ENCODE results near the gene EEF1AKMT2. TPM values are rescaled to one million over a fixed set of nuclear protein-coding genes. Genes with fewer than 3 reads are reported as not detected.

The EEF1AKMT2 gene
- total and polyA plus RNA-seq, 2 of the 13 experiments (the other 11 are each of a cell fraction or from before 2014, with no cell fraction given) = 11.3 to 19.3 TPM

GRCh38 chr10:124736491-124737136, 55.1 kb downstream of the EEF1AKMT2 start (continued):
- TF ChIP-seq, protein P1, sequence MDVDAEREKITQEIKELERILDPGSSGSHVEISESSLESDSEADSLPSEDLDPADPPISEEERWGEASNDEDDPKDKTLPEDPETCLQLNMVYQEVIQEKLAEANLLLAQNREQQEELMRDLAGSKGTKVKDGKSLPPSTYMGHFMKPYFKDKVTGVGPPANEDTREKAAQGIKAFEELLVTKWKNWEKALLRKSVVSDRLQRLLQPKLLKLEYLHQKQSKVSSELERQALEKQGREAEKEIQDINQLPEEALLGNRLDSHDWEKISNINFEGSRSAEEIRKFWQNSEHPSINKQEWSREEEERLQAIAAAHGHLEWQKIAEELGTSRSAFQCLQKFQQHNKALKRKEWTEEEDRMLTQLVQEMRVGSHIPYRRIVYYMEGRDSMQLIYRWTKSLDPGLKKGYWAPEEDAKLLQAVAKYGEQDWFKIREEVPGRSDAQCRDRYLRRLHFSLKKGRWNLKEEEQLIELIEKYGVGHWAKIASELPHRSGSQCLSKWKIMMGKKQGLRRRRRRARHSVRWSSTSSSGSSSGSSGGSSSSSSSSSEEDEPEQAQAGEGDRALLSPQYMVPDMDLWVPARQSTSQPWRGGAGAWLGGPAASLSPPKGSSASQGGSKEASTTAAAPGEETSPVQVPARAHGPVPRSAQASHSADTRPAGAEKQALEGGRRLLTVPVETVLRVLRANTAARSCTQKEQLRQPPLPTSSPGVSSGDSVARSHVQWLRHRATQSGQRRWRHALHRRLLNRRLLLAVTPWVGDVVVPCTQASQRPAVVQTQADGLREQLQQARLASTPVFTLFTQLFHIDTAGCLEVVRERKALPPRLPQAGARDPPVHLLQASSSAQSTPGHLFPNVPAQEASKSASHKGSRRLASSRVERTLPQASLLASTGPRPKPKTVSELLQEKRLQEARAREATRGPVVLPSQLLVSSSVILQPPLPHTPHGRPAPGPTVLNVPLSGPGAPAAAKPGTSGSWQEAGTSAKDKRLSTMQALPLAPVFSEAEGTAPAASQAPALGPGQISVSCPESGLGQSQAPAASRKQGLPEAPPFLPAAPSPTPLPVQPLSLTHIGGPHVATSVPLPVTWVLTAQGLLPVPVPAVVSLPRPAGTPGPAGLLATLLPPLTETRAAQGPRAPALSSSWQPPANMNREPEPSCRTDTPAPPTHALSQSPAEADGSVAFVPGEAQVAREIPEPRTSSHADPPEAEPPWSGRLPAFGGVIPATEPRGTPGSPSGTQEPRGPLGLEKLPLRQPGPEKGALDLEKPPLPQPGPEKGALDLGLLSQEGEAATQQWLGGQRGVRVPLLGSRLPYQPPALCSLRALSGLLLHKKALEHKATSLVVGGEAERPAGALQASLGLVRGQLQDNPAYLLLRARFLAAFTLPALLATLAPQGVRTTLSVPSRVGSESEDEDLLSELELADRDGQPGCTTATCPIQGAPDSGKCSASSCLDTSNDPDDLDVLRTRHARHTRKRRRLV (CRISPR knock-in tag; IDR thresholded peaks at IDR 0.05) = no peak
- TF ChIP-seq TBL1XR1 (IDR thresholded peaks at IDR 0.05; ENCODE audit: borderline replicate concordance, low read length, partially characterized antibody) (peak; percentile 93), TRIM24 (CRISPR knock-in tag; IDR thresholded peaks at IDR 0.05) (no peak), JUN (CRISPR knock-in tag; IDR thresholded peaks at IDR 0.05) (no peak), ZNF430 (CRISPR knock-in tag; IDR thresholded peaks at IDR 0.05) (no peak), ZNF605 (CRISPR knock-in tag; IDR thresholded peaks at IDR 0.05) (0 out of 2 replicates have a peak, but pooled peaks have one; percentile 36), ARID5B (CRISPR knock-in tag; IDR thresholded peaks at IDR 0.05) (0 out of 2 replicates have a peak, but pooled peaks have one; percentile 31), ZNF292 (CRISPR knock-in tag; IDR thresholded peaks at IDR 0.05; ENCODE audit: borderline replicate concordance, low read depth) (0 out of 2 replicates have a peak, but pooled peaks have one; percentile 30), BCL3 (CRISPR knock-in tag; IDR thresholded peaks at IDR 0.05) (peak; percentile 86), TFAP4 (IDR thresholded peaks at IDR 0.05; ENCODE audit: borderline replicate concordance, low read depth) (peak; percentile 59; the same call in 1 of the 2 replicates), ZSCAN30 (CRISPR knock-in tag; IDR thresholded peaks at IDR 0.05) (no peak), CCDC6 (CRISPR knock-in tag; IDR thresholded peaks at IDR 0.05) (no peak), SAP130 (CRISPR knock-in tag; IDR thresholded peaks at IDR 0.05; ENCODE audit: low read depth) (0 out of 2 replicates have a peak, but pooled peaks have one; percentile 36), ZNF747 (CRISPR knock-in tag; IDR thresholded peaks at IDR 0.05; ENCODE audit: borderline replicate concordance) (0 out of 2 replicates have a peak, but pooled peaks have one; percentile 35)
- TF ChIP-seq, protein P2, sequence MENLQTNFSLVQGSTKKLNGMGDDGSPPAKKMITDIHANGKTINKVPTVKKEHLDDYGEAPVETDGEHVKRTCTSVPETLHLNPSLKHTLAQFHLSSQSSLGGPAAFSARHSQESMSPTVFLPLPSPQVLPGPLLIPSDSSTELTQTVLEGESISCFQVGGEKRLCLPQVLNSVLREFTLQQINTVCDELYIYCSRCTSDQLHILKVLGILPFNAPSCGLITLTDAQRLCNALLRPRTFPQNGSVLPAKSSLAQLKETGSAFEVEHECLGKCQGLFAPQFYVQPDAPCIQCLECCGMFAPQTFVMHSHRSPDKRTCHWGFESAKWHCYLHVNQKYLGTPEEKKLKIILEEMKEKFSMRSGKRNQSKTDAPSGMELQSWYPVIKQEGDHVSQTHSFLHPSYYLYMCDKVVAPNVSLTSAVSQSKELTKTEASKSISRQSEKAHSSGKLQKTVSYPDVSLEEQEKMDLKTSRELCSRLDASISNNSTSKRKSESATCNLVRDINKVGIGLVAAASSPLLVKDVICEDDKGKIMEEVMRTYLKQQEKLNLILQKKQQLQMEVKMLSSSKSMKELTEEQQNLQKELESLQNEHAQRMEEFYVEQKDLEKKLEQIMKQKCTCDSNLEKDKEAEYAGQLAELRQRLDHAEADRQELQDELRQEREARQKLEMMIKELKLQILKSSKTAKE (CRISPR knock-in tag; IDR thresholded peaks at IDR 0.05; ENCODE audit: borderline replicate concordance) = peak; percentile 85
